Mononuclear cell (primary cell): ENCODE results near the gene VPS11. TPM values are rescaled to one million over a fixed set of nuclear protein-coding genes. Genes with fewer than 3 reads are reported as not detected.
A peak's percentile ranks its signal among the peaks of the same experiment; 100 is the strongest.
"Not testable (repeated sequence)": the region's sequence is repeated elsewhere in the genome, so short reads cannot be mapped to it uniquely, and the experiment has no call there.

ENCODE experiments used
- H3K27me3 ChIP-seq: 2 replicates; pipeline ENCODE4 v1.6.0; 2011; ENCODE audit warnings: low read length, control low read depth; ENCODE audit not compliant: insufficient read depth
- H3K4me1 ChIP-seq: 2 replicates; pipeline ENCODE4 v1.5.1; 2011; ENCODE audit warnings: mild to moderate bottlenecking, low read length, control low read depth; ENCODE audit not compliant: insufficient read depth
- H3K4me3 ChIP-seq: 2 replicates; pipeline ENCODE4 v1.5.1; 2011; ENCODE audit warnings: mild to moderate bottlenecking, low read length, moderate library complexity
- H3K9me3 ChIP-seq: 2 replicates; pipeline ENCODE4 v1.5.1; 2011; ENCODE audit warnings: low read depth, mild to moderate bottlenecking, control low read depth, low read length
- total RNA-seq: library from RNA; depleted of rRNA; stranded (reverse); fragments of >200 nt; gene quantifications from one replicate; pipeline ENCODE4 v1.2.3, GENCODE V29; 2012

VPS11 gene
- total RNA-seq, 1 donor = 34.7 TPM

DNA sequence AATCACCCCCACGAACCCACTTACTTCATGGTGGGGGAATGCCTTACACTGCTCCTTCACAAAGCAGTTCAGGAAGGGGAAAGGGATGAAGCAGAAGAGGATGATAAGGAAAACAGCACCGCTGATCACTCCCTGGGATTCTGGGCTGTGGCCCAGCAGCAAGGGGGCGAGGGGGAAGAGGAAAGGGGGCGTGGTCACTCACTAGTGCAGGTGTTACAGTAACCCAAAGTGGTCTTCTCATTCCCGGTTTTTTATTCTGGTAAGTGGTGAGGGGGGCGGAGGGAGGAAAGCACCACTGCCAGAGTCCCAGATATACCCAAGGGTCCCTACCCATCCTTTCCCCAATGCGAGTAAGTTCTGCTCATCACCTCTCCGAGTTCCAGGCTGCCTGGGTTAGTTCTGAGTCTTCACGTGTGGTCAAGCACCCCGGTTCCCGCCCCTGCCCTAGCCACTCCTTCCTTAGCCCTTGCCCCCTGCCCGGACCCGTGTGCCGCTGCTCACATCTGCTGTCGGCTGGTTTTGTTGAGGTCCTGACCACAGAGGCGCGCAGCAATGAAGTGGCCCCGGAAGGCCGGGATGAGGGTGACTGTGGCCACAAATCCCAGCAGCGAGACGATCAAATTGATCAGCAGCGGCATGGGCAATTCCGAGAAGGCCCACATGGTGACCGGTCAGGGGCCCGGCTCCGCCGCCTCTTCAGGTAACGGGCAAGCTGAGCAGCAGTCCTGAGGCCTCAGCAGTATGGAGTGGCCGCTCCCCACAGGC is 33.6 kb downstream of the VPS11 start:
- Histone ChIP-seq H3K9me3 (no peaks in the 10 kb centered on the region), H3K4me3 (peak overlapping the region; percentile 82), H3K27me3 (no peaks in the 10 kb centered on the region), H3K4me1 (peaks cover 41% of the 10 kb centered on the region)

DNA sequence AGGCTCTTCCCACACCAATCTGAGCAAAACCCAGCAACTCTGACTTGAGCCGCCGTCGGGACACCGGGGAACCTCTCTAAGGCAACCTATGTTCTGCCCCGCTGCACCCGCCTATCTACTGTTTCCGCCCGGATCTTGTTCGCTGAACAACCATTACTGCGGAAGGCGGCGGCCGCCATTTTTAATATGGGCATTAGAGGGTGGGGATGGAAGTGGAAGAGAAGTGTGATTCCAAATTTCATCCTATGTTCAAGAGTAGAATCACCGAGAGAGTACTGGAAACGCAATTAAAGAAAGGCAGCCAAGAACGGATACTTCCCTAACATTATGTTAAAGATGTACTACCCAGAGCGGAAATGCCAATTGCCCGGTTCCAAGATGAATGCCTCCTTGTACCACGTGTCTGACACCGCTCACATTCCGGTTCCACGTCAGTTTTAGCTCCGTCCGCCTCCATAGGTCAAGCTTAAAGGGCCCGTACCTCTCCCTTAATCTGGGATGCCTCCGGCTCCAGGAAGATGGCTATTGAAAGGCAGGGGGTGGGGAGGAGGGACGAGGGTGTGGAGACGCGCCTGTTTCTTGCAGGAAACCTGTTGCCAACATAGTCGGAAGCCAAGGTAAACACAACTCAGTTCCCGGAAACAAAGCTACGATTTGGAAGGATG is 34.3 kb downstream of the VPS11 start, which contains the start of gene DPAGT1:
Gene DPAGT1 (minus strand): TSS at position 95 of the 665 bp plus-strand sequence. CDS start 198 bp downstream, outside the sequence.
- peaks cover 45% of the 10 kb centered on the region for H3K4me1 ChIP-seq
- no peaks in the 10 kb centered on the region for H3K27me3 ChIP-seq
- no peaks in the 10 kb centered on the region for H3K9me3 ChIP-seq
- H3K4me3 ChIP-seq = peak within 1 kb of the TSS; percentile 82

DNA sequence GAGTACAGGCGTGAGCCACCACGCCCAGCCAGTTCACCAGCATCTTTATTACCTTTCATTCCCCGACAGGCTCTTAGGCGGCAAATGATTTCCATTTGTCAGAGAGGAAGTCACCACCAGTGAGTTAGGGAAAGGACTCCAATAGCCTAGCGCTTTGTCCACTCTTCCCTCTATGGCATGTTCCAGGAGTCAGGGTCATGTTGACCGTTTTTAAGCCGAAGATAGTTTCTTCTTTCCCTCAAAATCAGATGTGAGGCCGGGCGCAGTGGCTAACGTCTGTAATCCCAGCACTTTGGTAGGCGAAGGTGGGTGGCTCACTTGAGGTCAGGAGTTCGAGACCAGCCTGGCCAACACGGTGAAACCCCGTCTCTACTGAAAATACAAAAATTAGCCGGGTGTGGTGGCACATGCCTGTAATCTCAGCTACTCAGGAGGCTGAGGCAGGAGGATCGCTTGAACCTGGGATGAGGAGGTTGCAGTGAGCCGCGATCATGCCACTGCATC is 35.6 kb downstream of the VPS11 start:
- peaks cover 49% of the 10 kb centered on the region for H3K4me1 ChIP-seq
- H3K27me3 ChIP-seq, H3K9me3 ChIP-seq, H3K4me3 ChIP-seq: not testable (repeated sequence)

DNA sequence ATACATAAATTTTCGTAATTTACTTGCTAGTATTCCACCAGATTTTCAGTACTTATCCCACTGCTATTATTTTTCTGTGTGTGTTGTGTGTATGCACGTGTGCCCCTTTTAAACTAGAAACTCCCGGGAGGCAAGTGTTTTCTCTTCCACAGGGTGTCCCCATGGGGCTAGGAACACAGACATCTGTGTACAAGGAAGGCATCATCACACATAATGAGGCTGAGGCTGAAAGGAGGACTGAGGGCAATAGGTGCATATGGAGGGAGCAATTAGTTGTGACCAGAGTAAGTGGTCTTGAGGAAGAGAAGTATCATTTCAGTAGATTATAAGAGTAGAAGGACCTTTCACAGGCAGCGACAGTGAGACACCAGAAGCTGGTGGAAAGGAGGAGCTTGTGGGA is 36.2 kb downstream of the VPS11 start:
- peaks cover 55% of the 10 kb centered on the region for H3K4me1 ChIP-seq
- H3K4me3 ChIP-seq = no peak overlapping the region
- no peaks in the 10 kb centered on the region for H3K27me3 ChIP-seq
- H3K9me3 ChIP-seq = no peaks in the 10 kb centered on the region

DNA sequence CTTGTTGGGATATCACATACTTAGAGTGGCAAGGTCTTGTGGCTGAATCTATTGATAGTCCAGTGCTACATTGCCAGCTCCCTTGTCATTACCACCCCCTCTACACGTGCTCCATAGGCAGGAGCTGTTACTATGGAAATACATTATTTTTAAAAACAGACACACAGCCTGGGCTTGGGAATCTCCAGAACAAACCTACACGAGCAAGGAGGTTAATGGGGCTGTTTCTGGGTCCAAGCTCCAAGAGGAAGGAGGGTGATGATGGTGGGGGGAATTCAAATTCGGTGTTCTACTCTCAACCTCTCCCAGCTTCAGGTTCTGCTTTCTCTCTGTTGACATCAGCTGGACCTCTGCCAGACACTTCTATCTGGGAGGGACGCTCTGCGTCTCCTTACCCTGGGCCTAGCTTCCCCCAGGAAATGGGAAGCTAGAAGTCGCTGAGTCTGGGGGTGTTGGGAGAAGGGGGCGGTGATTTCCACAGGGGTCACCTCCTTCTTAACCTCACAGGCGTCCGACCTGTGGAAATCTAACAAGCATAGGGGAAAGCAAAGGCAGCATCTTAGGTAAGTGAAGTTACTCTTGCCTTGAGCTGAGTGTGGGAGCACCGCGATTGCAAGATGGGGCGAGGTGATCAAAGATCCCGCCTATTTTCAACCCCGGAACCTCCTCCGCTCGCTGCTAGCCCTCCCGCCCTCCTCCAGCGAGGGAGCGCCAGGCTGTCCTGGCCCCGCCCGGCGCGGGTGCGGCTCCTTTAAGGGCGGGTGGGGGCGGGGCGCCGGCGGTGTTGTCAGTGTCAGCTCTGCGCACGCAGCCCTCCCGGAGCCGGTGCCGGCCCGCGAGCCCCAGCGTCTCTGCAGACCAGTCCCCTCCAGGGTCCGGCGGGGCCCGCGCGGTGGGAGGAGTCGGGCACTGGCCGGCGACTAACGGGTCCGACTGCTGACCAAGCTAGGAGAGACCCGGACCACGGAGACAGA is 39.2 kb downstream of the VPS11 start, which contains the start of gene C2CD2L:
Gene C2CD2L (plus strand): TSS at position 781 of the 974 bp plus-strand sequence. CDS start 398 bp downstream, outside the sequence.
- peaks cover 48% of the 10 kb centered on the region for H3K4me1 ChIP-seq
- peak within 1 kb of the TSS; percentile 81 for H3K4me3 ChIP-seq
- H3K27me3 ChIP-seq = no peaks in the 10 kb centered on the region
- no peaks in the 10 kb centered on the region for H3K9me3 ChIP-seq

DNA sequence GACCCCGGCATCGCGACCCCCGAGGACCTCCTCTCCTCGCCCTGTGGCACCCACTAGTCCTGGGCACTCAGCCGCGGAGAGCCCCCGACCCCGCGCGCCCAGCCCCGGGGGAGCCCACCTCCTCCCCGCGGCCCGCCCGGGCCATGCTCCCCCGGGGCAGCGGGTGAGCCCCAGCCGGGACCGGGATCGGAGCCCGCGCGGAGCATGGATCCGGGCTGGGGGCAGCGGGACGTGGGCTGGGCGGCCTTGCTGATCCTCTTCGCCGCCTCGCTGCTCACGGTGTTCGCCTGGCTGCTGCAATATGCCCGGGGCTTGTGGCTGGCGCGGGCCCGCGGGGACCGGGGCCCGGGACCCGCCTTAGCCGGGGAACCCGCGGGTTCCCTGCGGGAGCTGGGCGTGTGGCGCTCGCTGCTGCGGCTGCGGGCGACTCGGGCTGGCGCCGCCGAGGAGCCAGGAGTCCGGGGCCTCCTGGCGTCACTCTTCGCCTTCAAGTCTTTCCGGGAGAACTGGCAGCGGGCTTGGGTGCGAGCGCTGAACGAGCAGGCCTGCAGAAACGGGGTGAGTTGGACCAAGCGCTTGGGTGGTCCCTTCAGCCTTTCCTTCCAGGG is 40.0 kb downstream of the VPS11 start:
- Histone ChIP-seq H3K9me3 (no peaks in the 10 kb centered on the region), H3K27me3 (no peaks in the 10 kb centered on the region), H3K4me1 (peaks cover 45% of the 10 kb centered on the region), H3K4me3 (peak overlapping the region; percentile 81)

DNA sequence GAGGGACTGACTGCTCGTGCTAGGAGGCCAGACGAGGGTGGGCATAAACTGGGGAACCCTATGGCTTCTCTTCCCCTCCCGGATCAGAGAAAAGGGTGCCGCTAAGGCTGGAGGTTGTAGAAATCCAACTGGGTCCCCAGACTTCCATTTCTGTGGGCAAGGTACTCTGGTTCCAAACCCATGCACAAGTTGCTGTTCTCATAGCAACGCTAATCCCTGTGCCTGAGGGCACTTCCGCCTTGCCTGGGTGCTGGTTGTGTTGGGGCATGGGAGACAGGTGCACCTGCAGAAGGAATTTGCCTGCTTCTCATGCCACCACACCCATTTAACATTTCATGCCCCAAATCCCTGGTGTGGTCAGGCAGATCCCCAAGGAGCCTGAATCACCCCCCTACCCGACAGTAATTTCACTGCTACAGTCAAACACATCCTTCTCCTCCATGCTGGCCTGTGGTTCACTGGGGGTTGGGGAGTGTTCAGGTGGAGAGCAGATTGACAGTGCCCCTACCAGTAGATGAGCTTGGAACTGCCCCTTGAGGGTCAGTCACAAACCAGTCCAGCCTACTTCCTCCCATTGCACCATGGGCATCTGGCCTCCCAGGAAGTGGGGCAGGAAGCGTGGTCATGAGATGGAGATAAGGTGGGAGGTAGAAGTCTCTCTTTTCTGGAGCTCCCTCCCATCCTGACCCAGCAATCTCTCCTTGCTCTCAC is 40.7 kb downstream of the VPS11 start:
- Histone ChIP-seq H3K27me3 (no peaks in the 10 kb centered on the region), H3K9me3 (no peaks in the 10 kb centered on the region), H3K4me1 (peaks cover 38% of the 10 kb centered on the region), H3K4me3 (peak overlapping the region; percentile 81)

DNA sequence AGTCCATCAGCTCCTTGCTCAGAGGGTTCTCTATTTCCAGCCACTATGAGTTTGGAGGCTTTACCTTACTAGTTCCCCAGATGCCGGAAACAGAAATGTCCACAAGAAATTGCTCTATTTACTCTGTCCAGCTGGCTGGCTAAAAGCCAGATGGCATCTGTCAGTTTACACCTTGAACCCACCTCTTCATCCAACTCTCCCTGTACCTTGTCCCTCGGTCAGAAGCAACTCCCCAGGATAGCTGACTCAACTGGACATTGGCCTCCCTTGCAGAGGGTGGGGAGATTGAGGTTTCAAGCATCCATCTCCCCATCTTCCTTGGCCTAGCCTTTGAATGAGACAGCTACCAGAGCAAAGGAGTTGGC is 41.2 kb downstream of the VPS11 start:
- no peaks in the 10 kb centered on the region for H3K27me3 ChIP-seq
- H3K4me1 ChIP-seq = peaks cover 37% of the 10 kb centered on the region
- H3K4me3 ChIP-seq = peak overlapping the region; percentile 81
- H3K9me3 ChIP-seq = no peaks in the 10 kb centered on the region

DNA sequence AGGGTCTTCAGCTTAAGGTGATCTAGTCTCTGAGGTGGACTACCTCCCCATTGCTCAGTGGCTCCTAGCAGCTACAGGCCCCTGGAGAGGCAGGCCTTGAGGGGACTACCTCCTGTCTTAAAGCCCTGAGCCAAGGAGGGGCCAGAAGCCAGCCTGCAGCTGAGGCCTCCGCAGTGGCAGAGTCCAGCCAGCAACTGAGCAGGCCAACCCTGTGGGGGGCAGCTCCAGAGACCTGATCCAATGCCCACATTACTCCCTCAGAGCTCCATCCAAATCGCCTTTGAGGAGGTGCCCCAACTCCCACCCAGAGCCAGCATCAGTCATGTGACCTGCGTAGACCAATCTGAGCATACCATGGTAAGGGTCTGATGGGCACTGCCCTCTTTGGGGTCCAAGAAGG is 42.2 kb downstream of the VPS11 start:
- Histone ChIP-seq H3K4me1 (peaks cover 46% of the 10 kb centered on the region), H3K27me3 (no peaks in the 10 kb centered on the region), H3K9me3 (no peaks in the 10 kb centered on the region), H3K4me3 (no peak overlapping the region)

DNA sequence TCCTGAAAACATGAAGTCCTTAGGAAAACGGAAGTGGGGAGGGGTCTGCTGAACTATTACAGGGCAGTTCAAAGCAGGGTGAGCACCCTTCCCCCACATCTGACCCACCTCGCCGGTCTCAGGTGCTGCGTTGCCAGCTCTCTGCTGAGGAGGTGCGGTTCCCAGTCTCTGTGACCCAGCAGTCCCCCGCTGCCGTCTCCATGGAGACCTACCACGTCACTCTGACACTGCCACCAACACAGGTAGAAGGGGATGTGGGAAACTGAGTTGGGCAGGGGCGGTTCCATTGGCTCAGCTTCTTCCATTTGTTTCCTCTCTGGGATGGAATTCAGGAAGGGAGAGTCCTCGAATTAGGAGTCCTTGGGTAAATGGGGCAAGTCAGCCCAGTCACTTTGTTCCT is 42.8 kb downstream of the VPS11 start:
- no peak overlapping the region for H3K4me3 ChIP-seq
- H3K27me3 ChIP-seq = no peaks in the 10 kb centered on the region
- peaks cover 52% of the 10 kb centered on the region for H3K4me1 ChIP-seq
- no peaks in the 10 kb centered on the region for H3K9me3 ChIP-seq

DNA sequence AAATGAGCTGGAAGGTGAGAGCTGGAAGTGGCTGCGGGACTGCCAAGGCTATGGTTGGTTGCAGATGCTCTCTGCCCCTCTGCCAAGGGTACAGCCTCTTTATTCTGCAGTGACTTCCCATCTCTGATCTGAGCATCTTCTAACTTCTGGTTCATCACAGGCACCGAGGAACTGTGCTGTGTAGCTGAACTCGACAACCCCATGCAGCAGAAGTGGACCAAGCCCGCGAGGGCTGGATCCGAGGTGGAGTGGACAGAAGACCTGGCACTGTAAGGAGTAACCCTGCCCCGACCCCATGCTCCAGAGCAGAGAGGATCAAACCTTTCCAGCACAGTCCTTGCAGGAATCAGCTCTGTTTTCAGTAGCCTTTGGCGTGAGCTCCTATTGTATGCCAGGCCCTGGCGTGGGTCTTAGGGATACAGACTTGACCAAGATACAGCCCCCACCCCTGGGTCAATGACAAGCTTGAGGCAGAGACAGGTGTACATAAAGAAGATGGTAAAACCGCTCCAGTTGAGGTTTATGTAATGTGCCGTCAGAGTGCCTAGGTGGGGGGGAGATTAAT is 43.8 kb downstream of the VPS11 start:
- Histone ChIP-seq H3K4me1 (peaks cover 52% of the 10 kb centered on the region), H3K27me3 (no peaks in the 10 kb centered on the region)

DNA sequence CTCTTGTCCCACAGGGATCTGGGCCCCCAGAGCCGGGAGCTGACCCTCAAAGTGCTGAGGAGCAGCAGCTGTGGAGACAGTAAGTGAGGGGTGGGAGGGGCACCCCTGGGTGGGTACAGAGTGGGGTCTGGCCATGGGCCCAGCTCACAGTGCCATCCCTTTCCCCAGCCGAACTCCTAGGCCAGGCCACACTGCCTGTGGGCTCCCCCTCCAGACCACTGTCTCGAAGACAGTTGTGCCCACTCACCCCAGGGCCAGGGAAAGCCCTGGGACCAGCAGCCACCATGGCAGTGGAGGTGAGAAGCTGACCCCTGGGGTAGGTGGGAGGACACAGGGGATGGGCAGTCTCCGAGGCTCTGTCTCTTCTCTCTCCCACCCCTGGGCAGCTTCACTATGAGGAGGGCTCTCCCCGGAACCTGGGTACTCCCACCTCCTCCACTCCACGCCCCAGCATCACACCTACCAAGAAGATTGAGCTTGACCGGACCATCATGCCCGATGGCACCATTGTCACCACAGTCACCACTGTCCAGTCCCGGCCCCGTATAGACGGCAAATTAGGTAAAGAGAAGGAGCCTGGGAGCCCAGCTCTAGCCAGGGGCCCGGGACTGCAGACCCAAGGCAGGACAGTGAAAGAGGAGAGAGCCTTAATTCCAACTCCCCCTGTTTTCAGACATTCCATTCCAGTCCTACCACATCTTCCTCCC is 44.8 kb downstream of the VPS11 start:
- no peak overlapping the region for H3K4me3 ChIP-seq
- no peaks in the 10 kb centered on the region for H3K27me3 ChIP-seq
- no peaks in the 10 kb centered on the region for H3K9me3 ChIP-seq
- peaks cover 57% of the 10 kb centered on the region for H3K4me1 ChIP-seq

More for the DNA sequence above, 43.8 kb downstream of the VPS11 start:
- Histone ChIP-seq H3K4me3 (no peak overlapping the region), H3K9me3 (no peaks in the 10 kb centered on the region)

DNA sequence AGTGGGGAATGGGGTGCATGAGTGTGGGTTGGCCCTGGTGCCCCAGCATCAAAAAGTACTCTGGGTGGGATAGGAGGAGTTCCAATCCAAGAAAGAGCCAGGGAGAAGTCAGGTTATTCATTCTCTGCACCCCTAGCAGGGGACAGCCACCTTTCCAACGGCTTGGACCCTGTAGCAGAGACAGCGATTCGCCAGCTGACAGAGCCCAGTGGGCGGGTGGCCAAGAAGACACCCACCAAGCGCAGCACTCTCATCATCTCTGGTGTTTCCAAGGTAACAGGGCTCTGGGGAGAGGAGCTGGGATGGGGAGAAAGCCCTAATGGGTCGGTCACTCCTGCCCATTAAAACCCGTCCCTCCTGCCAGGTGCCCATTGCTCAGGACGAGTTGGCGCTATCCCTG is 46.1 kb downstream of the VPS11 start:
- peaks cover 51% of the 10 kb centered on the region for H3K4me1 ChIP-seq
- no peak overlapping the region for H3K4me3 ChIP-seq
- no peaks in the 10 kb centered on the region for H3K9me3 ChIP-seq
- H3K27me3 ChIP-seq = no peaks in the 10 kb centered on the region
